ENCODE data around the gene ZCCHC8.
"Not testable (repeated sequence)": the region's sequence is repeated elsewhere in the genome, so short reads cannot be mapped to it uniquely, and the experiment has no call there.

DNA sequence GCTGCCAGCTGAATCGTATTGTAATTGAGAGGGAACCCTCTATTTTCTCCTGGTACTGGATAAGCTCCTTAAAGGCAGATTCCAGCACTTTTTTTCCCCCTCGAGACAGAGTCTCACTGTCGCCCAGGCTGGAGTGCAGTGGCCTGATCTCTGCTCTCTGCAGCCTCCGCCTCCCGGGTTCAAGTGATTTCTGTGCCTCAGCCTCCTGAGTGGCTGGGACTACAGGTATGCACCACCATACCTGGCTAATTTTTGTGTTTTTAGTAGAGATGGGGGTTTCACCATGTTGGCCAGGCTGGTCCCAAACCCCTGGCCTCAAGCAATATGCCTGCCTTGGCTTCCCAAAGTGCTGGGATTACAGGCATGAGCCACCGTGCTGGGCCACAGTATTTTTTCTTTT is 30.9 kb downstream of the ZCCHC8 start:
- not testable (repeated sequence) for TF ChIP-seq POLR2A, CTCF (IDR thresholded peaks at IDR 0.05)

Data from esophagus squamous epithelium (tissue), 4 donors.